Stimulated activated CD8-positive, alpha-beta memory T cell treated with anti-CD3 and anti-CD28 coated beads, Interleukin-7, amount 100 ng/mL, for 1 hour (primary cell): ENCODE measurements around the gene SH3PXD2B.
"Not testable (repeated sequence)": the region's sequence is repeated elsewhere in the genome, so short reads cannot be mapped to it uniquely, and the experiment has no call there.

Experiments used
- DNase-seq, 2 donors: peaks; one replicate each; pipeline ENCODE4 v3.0.0-alpha.2; 2020; ENCODE audit warnings: low read depth in 2 of 2

SH3PXD2B gene

DNA sequence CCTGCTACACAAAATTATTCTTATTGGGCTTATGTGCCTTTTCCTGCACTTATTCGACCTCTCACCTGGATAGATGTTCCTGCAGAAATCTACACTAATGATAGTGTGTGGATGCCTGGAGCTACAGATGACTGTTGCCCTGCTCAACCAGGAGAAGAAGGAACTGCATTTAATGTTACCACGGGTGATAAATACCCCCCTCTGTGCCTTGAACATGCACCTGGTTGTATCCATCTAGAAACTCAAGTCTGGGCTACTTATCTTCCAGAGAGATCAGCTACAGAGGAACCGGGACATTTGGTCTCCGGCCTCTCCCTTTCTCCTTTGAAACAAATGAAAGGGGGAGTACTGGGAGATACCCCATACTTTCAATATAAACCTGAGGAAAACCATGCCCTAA, 54.5 kb downstream of the SH3PXD2B start:
- DNase-seq, result no peak

DNA sequence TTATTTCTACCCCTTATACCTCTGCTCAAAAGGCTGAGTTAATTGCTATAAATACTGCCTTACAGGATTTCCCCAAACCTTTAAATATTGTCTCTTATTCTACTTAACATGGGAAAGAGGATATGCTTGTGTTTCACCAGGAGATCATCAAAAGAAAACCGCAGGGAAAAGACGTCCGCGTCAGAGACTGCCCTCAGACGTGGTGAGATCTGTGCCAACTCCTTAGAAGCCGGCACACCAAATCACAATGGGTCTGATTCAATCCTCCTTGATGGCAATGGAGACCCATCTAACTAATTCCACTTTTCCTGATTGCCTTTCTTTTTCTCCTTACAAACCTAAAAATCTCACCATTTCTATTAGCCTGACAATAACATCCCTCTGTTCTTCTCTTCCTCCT, 55.0 kb downstream of the SH3PXD2B start:
- no peak for DNase-seq

DNA sequence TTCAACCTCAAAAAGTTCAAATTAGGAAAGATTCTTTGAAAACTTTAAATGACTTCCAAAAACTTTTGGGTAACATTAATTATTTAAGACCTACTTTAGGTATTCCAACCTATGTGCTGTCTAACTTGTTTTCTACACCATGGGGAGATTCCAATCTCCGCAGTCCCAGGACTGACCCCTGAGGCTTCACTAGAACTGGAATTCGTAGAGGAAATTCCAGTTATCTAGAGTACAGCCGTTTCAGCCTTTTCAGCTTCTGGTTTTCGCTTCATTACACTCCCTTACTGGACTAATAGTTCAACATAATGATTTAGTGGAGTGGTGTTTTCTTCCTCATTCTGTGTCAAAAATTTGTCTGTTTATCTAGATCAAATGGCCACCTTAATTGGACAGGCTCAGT, 55.7 kb downstream of the SH3PXD2B start:
- not testable (repeated sequence) for DNase-seq

DNA sequence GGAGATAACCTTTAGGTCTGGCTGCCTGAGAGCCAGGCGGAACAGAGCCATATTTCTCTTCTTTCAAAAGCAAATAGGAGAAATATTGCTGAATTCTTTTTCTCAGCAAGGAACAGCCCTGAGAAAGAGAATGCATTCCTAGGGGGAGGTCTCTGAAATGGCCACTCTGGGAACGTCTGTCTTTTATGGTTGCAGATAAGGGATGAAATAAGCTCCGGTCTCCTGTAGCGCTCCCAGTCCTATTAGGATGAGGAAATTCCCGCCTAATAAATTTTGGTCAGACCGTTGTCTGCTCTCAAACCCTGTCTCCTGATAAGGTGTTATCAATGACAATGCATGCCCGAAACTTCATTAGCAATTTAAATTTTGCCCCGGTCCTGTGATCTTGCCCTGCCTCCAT, 57.3 kb downstream of the SH3PXD2B start:
- not testable (repeated sequence) for DNase-seq

DNA sequence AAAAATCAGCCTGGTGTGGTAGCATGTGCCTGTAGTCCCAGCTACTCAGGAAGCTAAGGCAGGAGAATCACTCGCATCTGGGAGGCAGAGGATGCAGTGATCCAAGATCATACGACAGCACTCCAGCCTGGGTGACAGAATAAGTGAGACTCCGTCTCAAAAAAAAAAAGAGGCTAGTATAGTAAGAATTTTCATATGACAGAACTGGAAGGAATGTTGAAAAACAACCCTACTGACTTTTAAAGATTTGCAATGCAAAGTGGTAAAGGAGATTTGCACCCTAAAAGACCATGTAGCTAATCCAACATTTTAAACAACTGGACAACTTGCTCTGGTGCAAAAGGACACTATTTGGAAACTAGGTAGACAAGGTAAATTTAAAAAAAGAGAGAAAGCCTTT, 58.1 kb downstream of the SH3PXD2B start:
- DNase-seq, result no peak

DNA sequence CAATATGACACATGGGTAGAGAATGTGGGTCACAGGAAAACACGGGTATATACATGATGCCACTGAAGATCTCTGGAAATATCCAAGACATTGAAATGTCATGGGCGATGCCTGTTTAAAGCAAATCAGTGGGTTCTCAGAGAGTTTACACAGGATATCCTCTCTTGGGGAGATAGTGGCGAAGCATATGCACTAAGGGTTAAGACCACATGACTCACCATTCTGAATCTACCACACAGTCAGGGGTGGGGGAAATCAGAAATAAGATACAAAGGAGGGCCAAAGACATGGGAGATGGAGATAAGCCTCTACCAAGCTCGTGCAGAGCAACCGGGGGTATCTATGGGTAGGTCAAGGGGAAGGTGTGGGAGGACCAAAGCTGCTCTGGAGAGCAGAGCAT, 58.8 kb downstream of the SH3PXD2B start:
- no peak for DNase-seq

DNA sequence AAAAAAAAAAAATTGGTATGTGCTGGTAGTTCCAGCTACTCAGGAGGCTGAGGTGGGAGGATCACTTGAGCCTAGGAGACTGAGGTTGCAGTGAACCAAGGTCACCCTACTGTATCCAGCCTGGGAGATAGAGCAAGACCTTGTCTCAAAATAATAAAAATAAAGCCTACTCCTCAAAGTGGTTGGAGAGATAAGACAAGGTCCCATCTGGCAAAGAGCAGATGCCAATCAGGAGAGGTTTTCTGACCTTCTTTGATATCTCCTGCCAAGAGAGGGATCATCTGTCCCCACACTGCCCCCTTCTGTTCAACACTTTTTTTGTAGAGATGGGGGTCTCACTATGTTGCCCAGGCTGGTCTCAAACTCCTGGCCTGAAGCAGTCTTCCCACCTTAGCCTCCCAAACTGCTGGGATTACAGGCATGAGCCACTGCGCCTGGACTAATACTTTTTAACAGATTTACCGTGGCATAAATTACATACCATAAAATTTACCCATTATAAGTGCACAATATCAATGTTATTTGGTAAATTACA, 64.7 kb downstream of the SH3PXD2B start:
- no peak for DNase-seq

DNA sequence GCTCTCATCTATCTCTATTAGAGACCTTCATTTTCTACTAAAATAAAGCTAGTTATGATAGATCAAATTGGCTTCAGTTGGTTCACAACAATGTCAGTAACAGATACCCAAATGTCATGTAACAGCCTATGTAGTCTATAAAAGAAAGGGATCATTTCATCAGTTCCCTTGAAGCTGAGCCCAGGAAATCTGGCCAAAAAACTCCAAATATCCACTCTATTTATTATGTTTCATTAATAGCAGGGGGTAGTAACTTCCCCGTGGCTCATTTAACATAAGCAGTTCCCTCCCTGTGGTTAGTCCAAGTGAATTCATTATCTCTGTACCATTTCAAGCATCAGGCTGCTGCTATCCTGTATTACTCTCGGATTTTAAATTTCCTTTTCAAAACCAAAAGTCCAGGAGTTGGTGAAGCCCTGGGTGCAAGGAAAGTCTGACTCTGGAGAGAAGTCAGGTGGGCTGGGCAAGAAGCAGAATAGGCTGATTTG, 66.0 kb downstream of the SH3PXD2B start:
- DNase-seq, result no peak

DNA sequence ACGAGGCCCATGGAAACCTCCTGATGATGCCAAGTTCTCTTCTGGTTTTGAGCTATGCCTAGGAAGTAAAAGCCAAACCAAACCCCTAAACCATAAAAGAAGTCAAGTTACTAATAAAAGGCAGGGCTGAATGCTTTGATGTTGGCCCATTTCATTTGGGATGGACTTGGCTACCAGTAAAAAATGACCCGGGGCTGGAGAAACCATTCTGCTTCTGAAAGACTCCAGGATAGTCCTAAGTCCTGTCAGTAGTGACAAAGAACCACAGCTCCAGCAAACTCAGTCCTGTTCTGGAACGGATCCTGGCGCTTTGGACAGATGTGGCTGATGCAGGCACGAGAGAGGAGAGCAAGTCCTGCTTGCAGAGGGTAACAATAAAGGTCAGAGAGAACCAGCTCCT, 68.6 kb downstream of the SH3PXD2B start:
- no peak for DNase-seq

DNA sequence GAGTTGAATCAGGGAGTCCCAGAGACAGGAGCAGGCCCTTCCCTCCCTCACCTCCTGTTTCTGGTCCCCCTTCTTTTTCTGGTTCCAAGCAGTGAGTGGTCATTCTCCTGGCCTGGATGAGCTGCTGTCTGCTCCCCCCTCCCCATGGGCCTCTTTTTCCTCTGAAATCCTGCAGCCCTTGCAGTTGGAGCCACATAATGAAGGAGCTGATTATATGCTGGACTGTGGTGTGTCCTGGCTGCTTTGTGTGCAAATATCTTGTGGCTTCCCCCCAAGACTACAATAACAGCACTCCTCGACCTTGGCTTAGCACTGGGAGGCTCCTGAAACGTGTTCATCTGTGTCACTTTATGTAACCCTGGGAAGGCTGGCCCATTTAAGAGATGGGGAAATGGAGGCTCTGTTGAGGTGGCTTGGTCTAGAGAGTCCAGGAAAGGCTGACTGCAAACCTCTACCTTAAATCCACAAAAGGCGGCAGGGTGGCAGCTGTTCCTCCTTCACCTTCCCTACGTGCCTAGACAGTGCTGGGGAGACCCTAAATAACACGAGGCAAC, 69.2 kb downstream of the SH3PXD2B start:
- no peak for DNase-seq

DNA sequence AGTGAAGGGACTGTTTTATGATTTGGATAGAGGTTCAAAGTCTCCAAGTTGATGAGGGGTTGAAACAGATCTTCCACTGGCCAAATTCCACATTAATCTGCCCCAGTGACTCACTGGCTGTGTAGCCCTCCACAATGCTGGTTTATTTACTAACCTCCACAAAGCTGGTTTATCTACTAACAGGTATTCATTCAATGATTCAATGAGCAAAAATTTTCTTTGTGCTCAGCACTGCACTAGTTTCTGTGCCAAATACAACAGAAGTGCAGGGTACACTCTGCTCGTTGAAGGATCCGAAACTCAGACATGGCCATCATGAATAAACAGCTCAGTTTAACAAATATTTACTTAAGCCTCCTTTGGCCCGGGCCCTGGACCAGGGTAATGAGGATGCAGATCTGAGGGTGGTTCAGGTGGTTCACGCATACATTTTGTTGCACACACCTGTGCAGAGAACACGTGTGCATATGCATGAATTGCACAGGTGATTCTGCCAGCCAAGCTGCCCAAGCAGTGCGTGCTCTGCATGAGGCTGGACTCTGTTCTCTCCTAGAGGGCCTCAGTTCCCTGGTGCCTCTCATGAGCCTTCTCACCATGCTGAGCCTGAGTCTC, 71.0 kb downstream of the SH3PXD2B start:
- no peak for DNase-seq

DNA sequence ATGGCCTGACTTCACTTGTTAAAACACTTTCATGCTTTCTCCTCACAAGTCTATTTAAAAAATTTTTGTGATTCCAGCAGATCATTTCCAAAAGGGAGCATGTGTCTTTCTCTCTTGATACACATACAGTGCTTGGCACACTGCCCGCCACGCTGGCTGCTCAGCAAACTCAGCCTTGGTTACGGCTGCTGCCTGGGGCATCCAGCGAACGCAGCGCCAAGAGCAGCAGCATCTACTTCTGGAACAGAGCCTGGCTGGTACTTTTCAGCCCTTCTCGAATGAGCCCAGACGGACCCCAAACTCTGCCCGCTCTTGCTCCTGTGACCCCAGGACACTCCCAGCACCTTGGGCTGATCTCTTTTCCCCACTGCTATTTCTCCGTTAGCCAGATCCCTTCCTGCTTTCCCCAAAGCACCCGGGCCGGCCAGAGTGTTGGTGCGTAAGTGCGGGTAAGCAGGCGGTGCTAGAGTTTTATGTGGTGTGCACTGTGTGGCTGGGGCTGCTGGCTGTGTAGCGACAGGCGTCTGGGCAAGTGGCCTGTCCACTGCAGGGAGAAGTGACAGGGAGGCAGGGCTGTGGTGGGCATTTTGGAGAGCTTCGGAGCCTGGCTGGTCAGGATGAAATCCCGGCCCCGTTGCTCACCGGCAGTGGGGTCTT, 73.2 kb downstream of the SH3PXD2B start:
- no peak for DNase-seq

DNA sequence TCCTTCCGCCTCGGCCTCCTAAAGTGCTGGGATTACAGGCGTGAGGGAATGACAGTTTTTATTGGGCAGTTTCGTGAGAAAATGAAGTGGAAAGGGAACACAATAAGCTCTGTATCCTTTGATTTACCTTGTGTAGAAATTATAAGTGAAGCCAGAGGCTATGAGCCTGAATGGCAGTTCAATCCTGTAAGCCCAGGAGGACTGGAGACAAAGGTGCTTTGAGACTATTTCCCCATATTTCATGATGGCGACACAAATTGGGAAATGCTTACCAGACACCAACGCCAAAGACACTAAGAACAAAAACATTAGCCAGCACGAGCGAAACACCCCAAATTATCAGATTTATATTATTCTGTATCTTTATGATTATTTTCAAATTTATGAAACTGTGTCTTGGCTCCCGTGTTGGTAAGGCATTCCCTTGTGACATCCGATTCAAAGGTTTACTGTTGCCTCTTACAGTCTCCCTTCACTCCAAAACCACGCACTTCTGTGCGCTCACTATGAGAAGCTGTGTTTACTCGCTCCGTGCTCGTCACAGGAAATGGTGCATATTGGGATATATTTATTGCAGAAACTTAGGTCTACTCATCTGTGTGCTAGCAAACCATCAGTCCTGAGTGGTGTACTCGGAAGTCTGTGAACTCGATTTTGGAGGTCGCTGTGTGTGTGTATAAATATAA, 73.9 kb downstream of the SH3PXD2B start:
- DNase-seq, result no peak

DNA sequence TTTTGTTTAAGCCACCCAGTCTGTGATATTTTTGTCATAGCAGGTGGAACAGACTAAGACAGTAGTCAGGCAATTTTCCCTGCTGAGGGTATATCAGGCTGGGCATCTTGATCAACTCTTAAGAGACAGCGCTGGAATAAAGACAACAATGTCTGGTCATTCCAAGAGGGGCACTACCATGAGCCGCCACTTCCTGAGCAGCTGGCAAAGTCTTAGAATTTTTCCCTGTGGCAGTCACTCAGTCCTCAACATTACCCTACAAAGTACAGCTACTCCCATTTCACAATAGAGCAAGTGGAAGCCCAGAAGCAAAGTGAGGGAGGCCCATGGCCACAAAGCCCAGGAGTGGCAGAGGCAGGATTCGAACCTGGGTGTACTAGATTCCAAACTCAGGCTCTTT, 74.8 kb downstream of the SH3PXD2B start:
- DNase-seq, result no peak

DNA sequence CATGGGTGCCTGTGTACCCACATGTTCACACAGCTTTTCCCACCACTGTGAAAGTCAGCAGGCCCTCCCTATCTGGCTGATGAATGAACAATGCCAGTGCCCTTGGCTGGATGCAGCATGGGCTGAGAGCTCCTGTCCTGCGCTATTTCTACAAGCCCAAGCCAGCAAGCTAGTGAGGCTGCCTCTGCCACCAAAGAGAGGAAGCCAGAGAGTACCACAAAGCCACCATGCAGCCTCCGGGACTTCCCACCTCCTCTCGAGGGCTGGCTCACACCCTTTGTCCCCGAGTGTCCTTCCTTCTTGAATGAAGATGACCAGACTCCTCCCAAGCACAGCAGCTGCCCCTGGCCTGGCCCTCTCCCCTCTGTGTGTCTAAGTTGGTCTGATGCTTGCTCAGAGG, 76.5 kb downstream of the SH3PXD2B start:
- no peak for DNase-seq

DNA sequence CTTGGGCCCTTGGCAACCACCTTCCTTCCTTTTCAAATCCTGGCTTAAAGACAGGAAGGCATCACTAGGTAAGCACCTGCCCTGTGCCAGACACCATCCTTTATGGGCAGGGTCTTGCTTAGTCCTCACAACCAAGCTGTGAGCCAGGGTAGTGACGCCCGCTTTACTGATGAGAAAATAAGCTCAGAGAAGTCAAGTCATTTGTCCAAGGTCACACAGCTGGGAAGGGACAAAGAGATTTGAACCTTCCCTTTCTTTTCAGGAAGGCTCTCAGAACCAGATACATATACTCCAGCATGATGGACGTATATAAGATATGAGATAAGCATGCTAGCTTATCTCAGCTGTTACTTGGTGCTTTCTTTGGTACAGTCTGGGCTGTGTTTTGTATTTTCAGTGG, 76.9 kb downstream of the SH3PXD2B start:
- DNase-seq, result no peak

DNA sequence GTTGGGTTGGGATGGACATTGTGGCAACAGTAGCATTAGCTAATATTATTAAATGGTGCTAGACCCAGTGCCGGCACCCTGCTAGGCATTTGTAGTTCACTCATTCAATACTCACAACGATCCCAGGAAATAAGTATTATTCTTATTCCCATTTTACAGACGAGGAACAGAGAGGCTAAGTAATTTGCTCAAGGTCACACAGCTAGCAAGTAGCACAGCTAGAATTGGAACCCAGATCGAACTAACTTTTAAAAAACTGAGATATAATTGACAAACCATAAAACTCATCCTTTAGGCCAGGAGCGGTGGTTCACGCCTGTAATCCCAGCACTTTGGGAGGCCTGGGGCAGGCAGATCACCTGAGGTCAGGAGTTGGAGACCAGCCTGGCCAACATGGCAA, 79.5 kb downstream of the SH3PXD2B start:
- no peak for DNase-seq

DNA sequence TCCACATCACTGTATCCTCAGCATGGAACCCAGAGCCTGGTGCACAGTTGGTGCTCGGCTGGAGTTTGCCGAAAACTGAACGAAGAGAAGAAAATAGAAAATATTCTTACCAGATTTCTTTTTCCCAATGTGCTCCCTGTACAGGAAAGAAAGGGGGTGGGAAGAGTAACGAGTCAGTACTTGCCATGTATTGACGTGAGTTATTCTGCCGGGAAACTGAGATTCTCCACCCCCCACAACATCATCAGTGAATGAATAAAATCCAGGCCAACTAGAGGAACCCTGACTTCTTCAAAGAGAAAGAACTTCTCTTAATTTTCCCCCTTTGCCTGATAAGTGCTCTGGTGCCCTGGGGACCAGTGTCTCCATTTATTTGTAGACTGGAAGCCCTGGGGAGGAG, 80.6 kb downstream of the SH3PXD2B start:
- DNase-seq, result no peak

DNA sequence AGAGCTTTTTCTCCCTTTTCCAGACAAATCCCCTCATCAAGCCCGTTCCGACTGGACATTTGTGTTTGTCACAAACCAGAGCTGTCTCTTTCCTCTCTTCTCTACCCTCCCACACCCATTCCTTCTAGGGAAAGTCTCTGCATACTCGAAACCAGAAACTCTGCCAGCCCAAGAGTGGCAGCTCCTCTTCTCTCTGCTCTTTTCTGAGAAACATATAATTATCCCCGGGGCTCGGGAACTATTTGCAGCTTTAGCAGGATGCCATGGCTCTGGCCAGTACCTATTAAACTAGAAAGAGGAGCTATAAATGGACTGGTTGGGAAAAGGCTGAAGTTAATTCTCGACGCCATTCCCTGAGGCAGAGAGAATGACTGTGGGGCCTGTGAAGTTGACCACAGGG, 82.6 kb downstream of the SH3PXD2B start:
- no peak for DNase-seq

DNA sequence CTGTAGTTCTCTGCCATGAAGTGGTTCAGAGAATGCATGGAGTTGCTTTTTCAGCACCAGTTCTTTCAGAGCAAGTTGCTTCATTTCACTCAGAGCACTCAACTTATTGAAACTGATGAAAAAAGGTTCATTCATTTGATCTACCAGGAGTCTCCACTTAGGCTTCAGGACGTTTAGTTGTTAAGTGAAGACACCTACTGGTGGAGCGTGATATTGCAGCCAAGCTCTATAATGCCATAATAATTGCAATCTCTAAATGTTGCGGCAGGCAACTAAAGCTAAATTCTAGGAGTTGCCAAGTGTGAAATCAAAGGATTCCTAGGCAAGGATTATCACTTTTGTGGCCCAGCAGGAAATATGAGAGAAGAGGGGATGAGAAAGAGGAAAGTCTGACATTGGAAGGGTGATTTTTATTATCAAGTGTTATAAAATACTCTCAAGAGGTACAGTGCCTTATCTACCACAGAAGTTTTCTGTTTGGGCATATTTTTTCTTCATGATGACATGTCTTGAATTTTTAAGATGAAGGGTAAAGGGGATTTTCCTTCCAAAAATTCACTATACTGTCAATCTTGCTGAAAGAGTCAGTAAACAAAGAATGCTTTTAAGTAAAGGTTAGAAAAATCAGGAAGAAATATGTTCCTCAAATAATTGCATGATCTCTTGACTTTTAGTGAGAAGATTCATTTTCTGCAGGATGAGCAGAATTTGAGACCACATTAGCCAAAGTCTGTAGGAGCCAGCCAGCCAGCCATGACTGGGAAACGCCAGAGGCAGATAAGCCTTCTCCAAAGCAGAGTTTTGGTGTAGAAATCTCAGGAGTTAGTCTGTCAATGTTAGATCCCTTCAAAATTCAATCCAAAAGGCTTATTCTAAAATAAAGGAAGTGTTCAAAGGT, 83.4 kb downstream of the SH3PXD2B start:
- no peak for DNase-seq

DNA sequence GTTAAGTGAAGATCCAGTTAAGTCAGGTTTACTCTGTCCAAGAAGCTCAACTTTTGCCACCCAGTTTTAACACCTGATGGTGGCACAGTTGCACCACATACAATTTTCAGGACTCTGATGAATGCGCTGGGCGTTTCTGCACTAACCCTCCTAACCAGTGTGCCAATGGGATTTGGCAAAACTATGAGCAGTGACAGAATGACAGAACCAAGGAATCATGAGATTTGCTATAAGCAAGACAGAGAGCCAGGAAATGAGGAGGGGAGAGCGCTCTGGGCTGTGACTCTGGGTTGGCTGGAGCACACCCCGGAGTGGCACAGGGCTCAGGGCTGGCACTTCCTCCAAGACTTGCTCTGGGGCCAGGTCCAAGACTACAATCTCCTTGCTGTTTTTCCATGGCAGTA, 84.1 kb downstream of the SH3PXD2B start:
- no peak for DNase-seq

DNA sequence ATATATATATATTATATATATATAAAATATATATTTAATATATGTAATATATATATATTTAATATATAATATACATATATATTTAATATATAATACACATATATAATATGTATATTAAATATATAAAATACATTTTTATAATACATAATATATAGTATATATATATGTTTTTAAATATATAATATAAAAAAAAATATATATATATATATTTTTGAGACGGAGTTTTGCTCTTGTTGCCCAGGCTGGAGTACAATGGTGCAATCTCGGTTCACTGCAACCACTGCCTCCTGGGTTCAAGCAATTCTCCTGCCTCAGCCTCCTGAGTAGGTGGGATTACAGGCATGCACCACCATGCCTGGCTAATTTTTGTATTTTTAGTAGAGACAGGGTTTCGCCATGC, 85.6 kb downstream of the SH3PXD2B start:
- DNase-seq, result not testable (repeated sequence)
